Ramos (cell line): ENCODE measurements around the gene PDP2.
"Not testable (repeated sequence)": the region's sequence is repeated elsewhere in the genome, so short reads cannot be mapped to it uniquely, and the experiment has no call there.

Source experiments
- in situ Hi-C: fragments of 300-500 bp; cut with MboI; formaldehyde crosslinking; loops from one replicate; pipeline ENCODE4 v1.14.3; 2022; ENCODE audit warnings: low sequenced_read_pairs; ENCODE audit not compliant: unreplicated experiment

The PDP2 gene

GRCh38 chr16:66930189-66930588 lies 49.9 kb downstream of the PDP2 start:
- in situ Hi-C loops: no loop called here

- in situ Hi-C loops: no loop called here
Observed at GRCh38 chr16:66931665-66932064, 51.4 kb downstream of the PDP2 start.

GRCh38 chr16:66932076-66932475 lies 51.8 kb downstream of the PDP2 start:
- in situ Hi-C loops: no loop called here

GRCh38 chr16:66933776-66934137 lies 53.4 kb downstream of the PDP2 start:
- in situ Hi-C loops: no loop called here

GRCh38 chr16:66934138-66934838 lies 54.0 kb downstream of the PDP2 start, which contains the start of gene CIAO2B:
Gene CIAO2B, minus strand, starts transcription at chr16:66934402. Its CDS starts 38 bp downstream, at chr16:66934364.
- in situ Hi-C loops: no loop called here

GRCh38 chr16:66934839-66935313 lies 54.6 kb downstream of the PDP2 start:
- in situ Hi-C loops: not testable (repeated sequence)

- in situ Hi-C loops: no loop called here
Observed at GRCh38 chr16:66935314-66936011, 55.1 kb downstream of the PDP2 start, which contains the start of gene CES2. Gene CES2, plus strand, starts transcription at chr16:66935516. Its CDS starts 120 bp downstream, at chr16:66935636.

- in situ Hi-C loops: no loop called here
Observed at GRCh38 chr16:66936462-66936861, 56.1 kb downstream of the PDP2 start.

GRCh38 chr16:66936889-66937554 lies 56.7 kb downstream of the PDP2 start:
- in situ Hi-C loops: no loop called here

GRCh38 chr16:66937725-66938337 lies 57.5 kb downstream of the PDP2 start:
- in situ Hi-C loops: no loop called here

GRCh38 chr16:66939366-66939765 lies 59.1 kb downstream of the PDP2 start:
- in situ Hi-C loops: no loop called here

GRCh38 chr16:66940236-66940635 lies 59.9 kb downstream of the PDP2 start:
- in situ Hi-C loops: no loop called here
